ENCODE results near the gene CGREF1.

CGREF1 gene

GRCh38 chr2:27086090-27086723 lies 32.7 kb downstream of the CGREF1 start:
- Histone ChIP-seq H3K36me3 (replicated peaks; ENCODE audit: insufficient read depth, low read length) (no peaks in the 10 kb centered on the region), H2AFZ (ENCODE audit: low read length) (peak overlapping the region; percentile 29)

GRCh38 chr2:27085673-27086089 lies 33.2 kb downstream of the CGREF1 start:
- H3K9ac ChIP-seq (ENCODE audit: low read length): peak overlapping the region; percentile 65; the same call in 1 of the 2 replicates
- H3K4me2 ChIP-seq (ENCODE audit: low read depth, low read length): peak overlapping the region; percentile 59
- peaks cover 24% of the 10 kb centered on the region for H3F3A ChIP-seq (ENCODE audit: insufficient read depth, low read length)
- H3K36me3 ChIP-seq (replicated peaks; ENCODE audit: insufficient read depth, low read length): no peaks in the 10 kb centered on the region
- peaks cover 17% of the 10 kb centered on the region for H3K4me1 ChIP-seq (ENCODE audit: low read length)
- H4K20me1 ChIP-seq (ENCODE audit: insufficient read depth, low read length): no peaks in the 10 kb centered on the region
- H3K79me2 ChIP-seq (ENCODE audit: low read length): peaks cover 24% of the 10 kb centered on the region
- H3K9me3 ChIP-seq (replicated peaks; ENCODE audit: insufficient read depth, low read length): no peaks in the 10 kb centered on the region
- H2AFZ ChIP-seq (ENCODE audit: low read length): peak overlapping the region; percentile 29
- peak; percentile 59 for DNase-seq
- no peaks in the 10 kb centered on the region for H3K9me2 ChIP-seq (replicated peaks; ENCODE audit: insufficient read depth, low read length)
- peak overlapping the region; percentile 46; the same call in 1 of the 2 replicates for H3K27ac ChIP-seq (ENCODE audit: low read length)
- no peaks in the 10 kb centered on the region for H3K27me3 ChIP-seq (replicated peaks; ENCODE audit: insufficient read depth, low read length)
- TF ChIP-seq CTCF (IDR thresholded peaks at IDR 0.05; ENCODE audit: low read length): peak; percentile 56
- TF ChIP-seq EZH2 (optimal IDR thresholded peaks at IDR 0.05; ENCODE audit: low read depth, low read length): no peak
- TF ChIP-seq EZH2phosphoT487 (IDR thresholded peaks at IDR 0.05; ENCODE audit: low read length): no peak
- H3K4me3 ChIP-seq (ENCODE audit: low read length): peak overlapping the region; percentile 64

More at GRCh38 chr2:27086090-27086723, 32.7 kb downstream of the CGREF1 start:
- Histone ChIP-seq H3K27ac (ENCODE audit: low read length) (peak overlapping the region; percentile 46; the same call in 1 of the 2 replicates), H3K9ac (ENCODE audit: low read length) (peak overlapping the region; percentile 65), H3F3A (ENCODE audit: insufficient read depth, low read length) (peaks cover 24% of the 10 kb centered on the region), H4K20me1 (ENCODE audit: insufficient read depth, low read length) (no peaks in the 10 kb centered on the region), H3K79me2 (ENCODE audit: low read length) (peaks cover 24% of the 10 kb centered on the region), H3K9me2 (replicated peaks; ENCODE audit: insufficient read depth, low read length) (no peaks in the 10 kb centered on the region), H3K4me3 (ENCODE audit: low read length) (peak overlapping the region; percentile 64), H3K27me3 (replicated peaks; ENCODE audit: insufficient read depth, low read length) (no peaks in the 10 kb centered on the region), H3K4me1 (ENCODE audit: low read length) (peaks cover 15% of the 10 kb centered on the region), H3K9me3 (replicated peaks; ENCODE audit: insufficient read depth, low read length) (no peaks in the 10 kb centered on the region), H3K4me2 (ENCODE audit: low read depth, low read length) (peak overlapping the region; percentile 59)
- peak; percentile 96 for DNase-seq
- TF ChIP-seq CTCF (IDR thresholded peaks at IDR 0.05; ENCODE audit: low read length) (peak; percentile 63), EZH2 (optimal IDR thresholded peaks at IDR 0.05; ENCODE audit: low read depth, low read length) (no peak)

GRCh38 chr2:27085062-27085672 lies 33.8 kb downstream of the CGREF1 start:
- H3K4me2 ChIP-seq (ENCODE audit: low read depth, low read length): peak overlapping the region; percentile 59
- peaks cover 22% of the 10 kb centered on the region for H3K4me1 ChIP-seq (ENCODE audit: low read length)
- H3K27ac ChIP-seq (ENCODE audit: low read length): peak overlapping the region; percentile 46; the same call in 1 of the 2 replicates

More at GRCh38 chr2:27085062-27085672, 33.8 kb downstream of the CGREF1 start:
- Histone ChIP-seq H3K9me3 (replicated peaks; ENCODE audit: insufficient read depth, low read length) (no peaks in the 10 kb centered on the region), H3K27me3 (replicated peaks; ENCODE audit: insufficient read depth, low read length) (no peaks in the 10 kb centered on the region), H4K20me1 (ENCODE audit: insufficient read depth, low read length) (no peaks in the 10 kb centered on the region), H3K9me2 (replicated peaks; ENCODE audit: insufficient read depth, low read length) (no peaks in the 10 kb centered on the region), H3K9ac (ENCODE audit: low read length) (peak overlapping the region; percentile 65; the same call in 1 of the 2 replicates), H3K79me2 (ENCODE audit: low read length) (peaks cover 24% of the 10 kb centered on the region), H3K36me3 (replicated peaks; ENCODE audit: insufficient read depth, low read length) (no peaks in the 10 kb centered on the region), H2AFZ (ENCODE audit: low read length) (peak overlapping the region; percentile 29; the same call in 1 of the 2 replicates), H3K4me3 (ENCODE audit: low read length) (peak overlapping the region; percentile 64), H3F3A (ENCODE audit: insufficient read depth, low read length) (peaks cover 24% of the 10 kb centered on the region)
- TF ChIP-seq CTCF (IDR thresholded peaks at IDR 0.05; ENCODE audit: low read length): no peak
- TF ChIP-seq EZH2phosphoT487 (IDR thresholded peaks at IDR 0.05; ENCODE audit: low read length): no peak
- TF ChIP-seq EZH2 (optimal IDR thresholded peaks at IDR 0.05; ENCODE audit: low read depth, low read length): no peak
- no peak for DNase-seq

Data from MM.1S (cell line).